ENCODE measurements around the gene ODAPH. TPM values are rescaled to one million over a fixed set of nuclear protein-coding genes. Genes with fewer than 3 reads are reported as not detected.

The ODAPH gene
- total and polyA plus RNA-seq, 2 donors (not counting 1 experiment from before 2014, with no cell fraction given) = 0.09 to 0.81 TPM

GRCh38 chr4:75513526-75514130 is 42.2 kb upstream of the ODAPH start:
- 0% methylated on average over 3 of the region's 12 CpGs for WGBS (ENCODE audit: insufficient coverage)

More at GRCh38 chr4:75513526-75514130, 42.2 kb upstream of the ODAPH start:
- Histone ChIP-seq H3K36me3 (replicated peaks in 1 of 2; ENCODE audit: control extremely low read depth in 1 of 2, control insufficient read depth in 1 of 2, extremely low read depth in 1 of 2, insufficient read depth in 2 of 2, low read length in 1 of 2) (peaks cover 5 to 14% of the 10 kb centered on the region in 2 experiments), H3K79me2 (ENCODE audit: control insufficient read depth, insufficient read depth, low read length) (peaks cover 75% of the 10 kb centered on the region), H4K20me1 (ENCODE audit: control insufficient read depth, insufficient read depth, low read length, poor library complexity, severe bottlenecking) (no peaks in the 10 kb centered on the region), H3K4me1 (ENCODE audit: control insufficient read depth in 2 of 2, insufficient read depth in 2 of 2, low read length in 2 of 2) (peaks cover 29 to 32% of the 10 kb centered on the region in 2 donors), H3K27ac (ENCODE audit: low read length in 2 of 2) (peak overlapping the region; percentile 93 to 96), H3K9ac (ENCODE audit: low read length) (peak overlapping the region; percentile 92), H3K4me3 (ENCODE audit: control extremely low read depth in 1 of 5, extremely low read depth in 1 of 5, insufficient read depth in 1 of 5, low read depth in 2 of 5, low read length in 4 of 5) (peak overlapping the region; percentile 76 to 94 (median 85)), H3K9me3 (ENCODE audit: control extremely low read depth in 1 of 3, control insufficient read depth in 2 of 3, insufficient read depth in 1 of 3, low read length in 2 of 3) (no peaks in the 10 kb centered on the region), H3K4me2 (replicated peaks; ENCODE audit: low read depth, low read length, poor library complexity, severe bottlenecking) (peak overlapping the region; percentile 88), H3K27me3 (replicated peaks in 1 of 4; ENCODE audit: control extremely low read depth in 1 of 4, control insufficient read depth in 3 of 4, insufficient read depth in 4 of 4, low read length in 3 of 4) (no peaks in the 10 kb centered on the region), H2AFZ (ENCODE audit: insufficient read depth, low read depth, low read length, poor library complexity, severe bottlenecking) (peak overlapping the region; percentile 87)
- Mint-ChIP-seq H3K4me1 (peaks cover 37% of the 10 kb centered on the region), H3K9me3 (ENCODE audit: insufficient read depth) (peaks cover 2% of the 10 kb centered on the region), H3K27me3 (no peaks in the 10 kb centered on the region), H3K4me3 (no peak overlapping the region), H3K27ac (peak overlapping the region; percentile 97)
- intact Hi-C loops (cut with micrococcal nuclease) = loop anchor here (1.0 to 5.0 kb wide), 7 partner anchors 117 to 1564 kb away; partner anchors contain the start of genes CCNI, CDKL2, G3BP2 and MTHFD2L
- POLR2A ChIA-PET = interaction anchor here (0.9 to 1.6 kb wide), 4 partner anchors 159 to 427 kb away, joined by 3 to 7 read pairs (median 4); partner anchors contain the start of genes NAAA and USO1
- CTCF ChIA-PET = interaction anchor here (1.3 kb wide), 2 partner anchors 8 to 22 kb away, joined by 3 to 4 read pairs; no protein-coding TSS in a partner anchor
- ATAC-seq (ENCODE audit: low read depth) = no peak
- DNase-seq = no peak
- TF ChIP-seq EZH2 (IDR thresholded peaks at IDR 0.05; ENCODE audit: borderline replicate concordance, insufficient read depth, low read depth, low read length, poor library complexity, severe bottlenecking) (no peak), CTCF (IDR thresholded peaks at IDR 0.05) (no peak)
